ENCODE measurements around the gene PAQR6.
A peak's percentile ranks its signal among the peaks of the same experiment; 100 is the strongest.
"Not testable (repeated sequence)": the region's sequence is repeated elsewhere in the genome, so short reads cannot be mapped to it uniquely, and the experiment has no call there.

The PAQR6 gene

DNA sequence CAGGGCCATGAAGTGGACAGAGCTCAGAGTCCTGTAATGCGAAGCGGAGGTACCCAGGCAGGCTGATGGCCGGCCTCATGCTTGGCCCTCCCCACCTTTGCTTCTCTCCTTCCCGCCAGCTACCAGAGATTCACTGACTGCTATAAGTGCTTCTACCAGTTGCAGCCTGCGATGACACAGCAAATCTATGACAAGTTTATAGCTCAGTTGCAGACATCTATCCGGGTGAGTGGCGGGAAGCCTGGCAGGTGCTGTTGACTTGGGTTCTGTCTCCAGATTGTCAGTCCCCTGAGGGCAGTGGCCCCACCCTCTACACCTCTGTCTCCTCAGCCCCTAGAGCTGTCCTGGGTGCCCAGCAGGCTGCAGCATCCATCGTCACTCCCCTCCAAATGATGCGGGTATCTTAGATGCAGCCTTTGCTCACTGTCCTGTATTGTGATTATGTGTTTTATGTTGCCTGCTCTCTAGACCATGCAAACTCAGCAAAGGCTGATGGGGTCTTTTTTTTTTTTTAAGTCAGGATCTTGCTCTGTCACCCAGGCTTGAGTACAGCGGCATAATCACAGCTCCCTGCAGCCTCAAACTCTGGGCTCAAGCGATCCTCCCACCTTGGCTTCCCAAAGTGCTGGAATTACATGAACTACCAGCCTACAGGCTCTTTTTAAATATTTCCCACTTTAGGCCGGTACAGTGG lies 15.5 kb downstream of the PAQR6 start:
- no peak for DNase-seq (ENCODE audit: low read depth in 4 of 4, low spot score in 1 of 4)

DNA sequence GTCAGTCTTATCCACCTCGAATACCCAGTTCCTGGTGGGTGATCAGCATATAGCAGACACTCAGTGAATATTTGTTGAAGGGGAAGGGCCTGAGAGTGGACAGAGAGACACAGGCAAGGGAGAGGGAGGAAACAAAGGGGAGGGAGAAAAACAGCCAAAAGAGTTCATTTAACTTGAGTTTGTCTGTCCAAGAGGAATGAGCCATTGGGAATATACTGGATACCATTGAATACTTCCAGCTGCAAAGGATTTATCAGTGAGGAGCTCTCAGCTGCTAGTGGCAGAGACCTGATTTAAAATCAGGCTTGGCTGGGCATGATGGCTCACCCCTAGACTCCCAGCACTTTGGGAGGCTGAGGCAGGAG lies 17.4 kb downstream of the PAQR6 start:
- DNase-seq (ENCODE audit: low read depth in 4 of 4, low spot score in 1 of 4): no peak

DNA sequence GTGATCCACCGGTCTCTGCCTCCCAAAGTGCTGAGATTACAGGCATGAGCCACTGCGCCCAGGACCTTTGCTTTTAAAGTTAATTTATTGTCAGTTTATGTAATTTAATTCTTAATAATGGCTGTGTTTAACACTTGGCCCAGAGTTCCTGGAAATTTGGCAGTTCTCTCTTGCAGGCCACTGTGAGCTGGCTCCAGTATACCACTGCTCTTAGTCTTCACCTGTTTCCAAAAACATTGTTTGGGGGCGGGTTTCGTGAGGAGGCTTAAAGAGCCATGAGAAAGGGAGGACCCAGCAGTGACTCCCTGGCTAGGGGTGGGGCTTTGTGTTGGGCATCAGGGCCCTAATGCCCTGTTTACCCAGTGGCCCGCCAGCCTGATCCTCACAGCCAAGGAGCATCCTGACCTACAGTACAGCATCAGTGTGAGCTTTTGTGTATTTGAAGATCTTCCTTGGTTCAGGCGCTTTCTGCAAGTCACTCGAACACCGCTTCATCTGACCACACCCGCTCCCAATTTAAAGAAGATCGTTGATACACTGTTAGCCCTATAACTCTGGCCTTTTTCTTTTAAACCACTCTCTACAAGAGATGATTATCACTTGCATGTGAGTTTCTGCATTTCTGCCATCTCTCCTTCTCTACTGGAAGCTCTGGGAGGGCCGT lies 17.9 kb downstream of the PAQR6 start:
- DNase-seq (ENCODE audit: low read depth in 4 of 4, low spot score in 1 of 4): no peak

DNA sequence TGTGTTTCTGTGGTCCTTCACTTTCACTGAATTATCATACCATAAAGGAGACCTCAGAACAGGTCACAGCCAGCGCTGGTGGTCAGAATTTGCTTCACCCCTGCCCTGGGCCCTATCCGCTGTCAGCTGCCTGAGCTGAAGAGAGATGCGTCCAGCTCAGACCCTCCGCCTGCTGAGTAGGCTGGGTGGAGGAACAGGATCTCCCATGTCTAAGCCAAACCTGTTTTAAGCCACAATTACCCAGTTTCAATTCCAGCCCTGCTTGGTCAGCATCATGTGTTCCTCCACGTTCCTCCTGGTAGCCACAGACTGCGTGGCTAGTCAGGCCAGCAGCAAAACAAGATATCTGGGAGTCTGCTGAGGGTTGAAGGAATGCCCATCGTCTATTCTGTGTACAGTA lies 19.4 kb downstream of the PAQR6 start:
- no peak for DNase-seq (ENCODE audit: low read depth in 4 of 4, low spot score in 1 of 4)

DNA sequence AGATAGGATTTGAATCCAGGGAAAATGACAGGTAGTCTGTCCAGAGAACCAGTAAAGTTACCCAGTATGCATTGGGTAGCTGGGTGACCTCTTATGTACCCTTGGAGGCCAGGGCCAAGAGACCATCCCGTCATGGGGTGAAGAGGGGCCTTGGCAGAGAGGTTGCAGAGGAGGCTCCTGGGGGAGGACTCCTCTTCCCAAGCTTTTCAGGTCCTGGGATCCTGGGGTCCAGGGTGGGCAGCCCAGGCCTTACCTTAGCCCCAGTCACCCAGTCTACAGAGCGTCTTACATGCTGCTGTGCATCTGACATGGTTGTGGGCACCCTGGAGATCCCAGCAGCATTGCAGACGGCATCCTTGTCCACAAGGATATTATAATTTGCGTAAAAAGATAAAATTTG lies 21.1 kb downstream of the PAQR6 start:
- DNase-seq (ENCODE audit: low read depth in 4 of 4, low spot score in 1 of 4): no peak

DNA sequence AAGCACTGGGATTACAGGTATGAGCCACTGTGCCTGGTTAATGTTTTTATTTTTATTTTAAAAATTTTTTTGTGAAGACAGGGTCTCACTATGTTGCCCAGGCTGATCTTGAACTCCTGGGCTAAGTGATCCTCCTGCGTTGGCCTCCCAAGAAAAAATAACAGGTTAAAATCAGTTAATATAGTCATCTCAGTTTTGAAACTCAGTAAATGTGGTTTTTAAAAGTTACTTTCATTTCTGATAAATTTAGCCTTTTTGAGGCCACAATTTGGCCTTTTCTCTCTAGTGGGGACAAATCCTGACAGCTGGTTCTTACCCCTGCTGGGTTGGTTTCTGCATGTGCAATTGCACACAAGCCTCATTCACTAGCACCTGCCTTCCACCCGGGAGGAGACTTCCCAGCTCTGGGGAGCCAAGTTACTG lies 21.7 kb downstream of the PAQR6 start:
- no peak for DNase-seq (ENCODE audit: low read depth in 4 of 4, low spot score in 1 of 4)

DNA sequence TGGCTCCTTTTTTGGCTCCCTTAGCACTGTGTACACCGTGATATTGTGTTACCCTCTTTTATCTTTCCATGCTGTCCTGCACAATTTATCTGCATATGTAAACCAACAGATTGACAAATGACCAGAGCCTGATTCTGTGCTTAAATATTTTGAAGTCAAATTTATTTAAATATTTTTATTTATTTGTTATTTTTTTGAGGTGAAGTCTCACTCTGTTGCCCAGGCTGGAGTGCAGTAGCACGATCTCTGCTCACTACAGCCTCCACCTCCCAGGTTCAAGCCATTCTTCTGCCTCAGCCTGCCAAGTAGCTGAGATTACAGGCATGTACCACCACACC lies 22.2 kb downstream of the PAQR6 start:
- no peak for DNase-seq (ENCODE audit: low read depth in 4 of 4, low spot score in 1 of 4)

DNA sequence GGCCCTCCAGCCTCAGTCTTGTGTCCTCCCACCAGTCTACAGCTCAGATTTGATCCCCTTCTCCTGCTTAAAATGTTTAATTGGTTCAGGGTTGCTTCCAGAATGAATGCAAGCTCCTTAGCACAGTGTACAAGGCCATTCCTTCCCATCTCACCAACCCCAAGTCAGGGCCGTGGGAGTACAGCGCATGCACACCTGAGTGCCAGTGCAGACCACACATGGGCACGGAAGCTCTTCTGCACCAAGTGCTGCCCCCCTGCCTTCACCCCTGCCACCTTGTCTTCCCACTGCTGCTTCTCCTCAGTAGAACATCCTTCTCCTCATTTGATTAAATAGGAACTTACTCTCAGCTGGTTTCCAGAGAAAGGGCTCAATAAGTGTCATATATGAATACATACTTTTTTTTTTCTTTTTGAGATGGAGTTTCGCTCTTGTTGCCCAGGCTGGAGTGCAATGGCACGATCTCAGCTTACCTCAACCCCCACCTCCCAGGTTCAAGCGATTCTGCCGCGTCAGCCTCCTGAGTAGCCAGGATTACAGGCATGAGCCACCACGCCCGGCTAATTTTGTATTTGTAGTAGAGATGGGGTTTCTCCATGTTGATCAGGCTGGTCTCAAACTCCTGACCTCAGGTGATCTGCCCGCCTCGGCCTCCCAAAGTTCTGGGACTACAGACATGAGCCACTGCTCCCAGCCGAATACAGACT lies 25.7 kb downstream of the PAQR6 start:
- no peak for DNase-seq (ENCODE audit: low read depth in 4 of 4, low spot score in 1 of 4)

DNA sequence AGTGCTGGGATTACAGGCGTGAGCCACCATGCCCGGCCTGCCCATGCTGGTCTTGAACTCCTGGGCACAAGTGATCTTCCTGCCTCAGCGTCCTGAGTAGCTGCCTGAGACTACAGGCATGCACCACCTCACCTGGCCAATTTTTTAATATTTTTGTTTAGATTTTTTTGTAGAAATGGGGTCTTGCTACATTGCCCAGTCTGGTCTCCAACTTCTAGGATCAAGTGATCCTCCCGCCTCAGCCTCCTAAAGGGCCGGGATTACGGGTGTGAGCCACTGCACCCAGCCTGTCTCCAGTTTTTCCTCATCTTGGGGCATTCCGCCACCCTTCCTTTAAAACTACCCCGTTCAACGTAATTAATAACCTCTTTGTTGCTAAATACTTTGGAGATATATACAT lies 27.6 kb downstream of the PAQR6 start:
- DNase-seq (ENCODE audit: low read depth in 4 of 4, low spot score in 1 of 4): no peak

DNA sequence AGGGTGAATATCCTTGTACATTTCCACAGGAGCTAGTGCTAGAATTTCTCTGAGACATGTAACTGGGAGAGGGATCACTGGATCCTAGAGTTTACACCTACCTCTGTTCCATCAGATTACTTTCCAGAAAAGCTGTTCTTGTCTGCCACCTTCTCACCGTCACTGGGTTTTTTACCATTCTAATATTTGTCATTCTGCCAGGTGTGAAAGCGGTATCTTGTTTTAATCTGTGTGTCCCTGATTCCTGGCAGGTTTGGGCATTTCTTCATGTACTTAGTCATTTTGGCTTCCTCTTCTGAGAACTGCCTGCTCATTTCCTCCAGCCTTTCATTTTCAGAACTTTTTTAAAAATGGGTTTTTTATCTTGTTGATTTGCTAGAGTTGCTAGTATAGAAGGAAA lies 30.0 kb downstream of the PAQR6 start:
- no peak for DNase-seq (ENCODE audit: low read depth in 4 of 4, low spot score in 1 of 4)

DNA sequence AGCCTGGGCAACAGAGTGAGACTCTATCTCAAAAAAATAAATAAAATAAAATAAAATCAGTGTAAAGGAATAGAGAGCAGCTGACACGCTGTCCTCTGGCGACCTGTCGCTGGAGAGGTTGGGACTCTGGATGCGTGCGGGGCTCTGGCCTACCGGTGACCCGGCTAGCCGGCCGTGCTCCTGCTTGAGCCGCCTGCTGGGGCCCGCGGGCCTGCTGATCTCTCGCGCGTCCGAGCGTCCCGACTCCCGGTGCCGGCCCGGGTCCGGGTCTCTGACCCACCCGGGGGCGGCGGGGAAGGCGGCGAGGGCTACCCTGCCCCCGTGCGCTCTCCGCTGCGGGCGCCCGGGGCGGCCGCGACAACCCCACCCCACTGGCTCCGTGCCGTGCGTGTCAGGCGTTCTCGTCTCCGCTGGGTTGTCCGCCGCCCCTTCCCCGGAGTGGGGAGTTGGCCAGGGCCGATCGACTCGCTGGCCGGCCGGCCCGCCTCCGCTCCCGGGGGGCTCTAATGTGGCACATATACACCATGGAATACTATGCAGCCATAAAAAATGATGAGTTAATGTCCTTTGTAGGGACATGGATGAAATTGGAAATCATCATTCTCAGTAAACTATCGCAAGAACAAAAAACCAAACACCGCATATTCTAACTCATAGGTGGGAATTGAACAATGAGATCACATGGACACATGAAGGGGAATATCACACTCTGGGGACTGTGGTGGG lies 31.3 kb downstream of the PAQR6 start:
- not testable (repeated sequence) for DNase-seq (ENCODE audit: low read depth in 4 of 4, low spot score in 1 of 4)

DNA sequence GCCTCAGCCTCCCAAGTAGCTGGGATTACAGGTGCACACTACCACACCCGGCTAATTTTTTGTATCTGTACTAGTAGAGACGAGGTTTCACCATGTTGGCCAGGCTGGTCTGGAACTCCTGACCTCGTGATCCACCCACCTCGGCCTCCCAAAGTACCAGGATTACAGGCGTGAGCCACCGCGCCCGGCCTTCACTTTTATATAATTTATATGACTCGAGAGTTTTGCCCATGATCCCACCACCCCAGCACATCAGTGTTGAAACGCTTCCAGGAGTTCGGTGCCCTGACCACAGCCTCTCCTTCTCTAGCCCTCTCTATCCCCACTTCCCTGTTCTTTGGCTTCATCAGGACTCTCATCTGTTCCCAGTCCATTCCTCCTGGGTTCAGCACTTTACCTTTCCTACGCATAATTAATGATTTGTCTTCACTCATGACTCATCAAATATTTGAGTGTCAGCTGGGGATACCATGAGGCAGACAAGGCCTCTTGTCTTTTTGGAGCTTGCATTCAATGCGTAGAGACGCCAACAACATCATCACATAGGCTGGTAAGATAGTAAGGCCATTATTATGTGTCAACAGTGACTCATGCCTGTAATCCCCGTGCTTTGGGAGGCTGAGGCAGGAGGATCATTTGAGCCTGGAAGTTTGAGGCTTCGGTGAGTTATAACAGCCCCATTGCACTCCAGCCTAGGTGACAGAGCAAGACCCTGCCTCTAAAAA lies 33.7 kb downstream of the PAQR6 start:
- peak in 1 of 4 experiments; percentile 30 for DNase-seq (ENCODE audit: low read depth in 4 of 4, low spot score in 1 of 4)

DNA sequence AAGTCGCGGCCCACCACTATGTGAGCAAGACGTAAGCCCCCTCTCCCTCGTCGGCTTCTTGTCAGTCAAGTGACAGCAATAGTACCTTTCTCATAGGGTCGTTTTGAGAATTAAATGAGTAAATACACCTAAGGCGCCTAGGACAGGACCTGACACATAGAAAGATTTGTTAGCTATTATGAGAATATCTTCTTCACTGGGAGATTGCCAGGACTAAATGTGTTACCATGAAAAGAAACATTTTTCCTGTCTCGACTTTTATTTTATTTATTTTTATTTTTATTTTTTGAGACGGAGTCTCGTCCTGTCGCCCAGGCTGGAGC lies 34.3 kb downstream of the PAQR6 start:
- DNase-seq (ENCODE audit: low read depth in 4 of 4, low spot score in 1 of 4): no peak

DNA sequence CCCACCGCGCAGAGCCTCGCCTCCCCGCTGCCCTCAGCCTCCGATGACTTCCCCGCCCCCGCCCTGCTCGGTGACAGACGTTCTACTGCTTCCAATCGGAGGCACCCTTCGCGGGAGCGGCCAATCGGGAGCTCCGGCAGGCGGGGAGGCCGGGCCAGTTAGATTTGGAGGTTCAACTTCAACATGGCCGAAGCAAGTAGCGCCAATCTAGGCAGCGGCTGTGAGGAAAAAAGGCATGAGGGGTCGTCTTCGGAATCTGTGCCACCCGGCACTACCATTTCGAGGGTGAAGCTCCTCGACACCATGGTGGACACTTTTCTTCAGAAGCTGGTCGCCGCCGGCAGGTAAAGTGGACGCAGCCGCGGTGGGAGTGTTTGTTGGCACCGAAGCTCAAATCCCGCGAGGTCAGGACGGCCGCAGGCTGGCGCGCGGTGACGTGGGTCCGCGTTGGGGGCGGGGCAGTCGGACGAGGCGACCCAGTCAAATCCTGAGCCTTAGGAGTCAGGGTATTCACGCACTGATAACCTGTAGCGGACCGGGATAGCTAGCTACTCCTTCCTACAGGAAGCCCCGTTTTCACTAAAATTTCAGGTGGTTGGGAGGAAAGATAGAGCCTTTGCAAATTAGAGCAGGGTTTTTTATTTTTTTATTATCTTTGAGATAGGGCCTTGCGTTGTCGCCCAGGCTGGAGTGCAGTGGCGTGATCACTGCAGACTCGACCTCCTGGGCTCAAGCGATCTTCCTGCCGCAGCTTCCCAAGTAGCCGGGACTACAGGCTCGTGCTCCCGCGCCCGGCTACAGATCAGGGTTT lies 34.8 kb downstream of the PAQR6 start, which contains the start of gene PMF1:
TSS of gene PMF1 (plus strand) at position 175 of the 811 bp plus-strand sequence. CDS start at position 184, 9 bp downstream.
- peak; percentile 87 to 98 (median 94) for DNase-seq (ENCODE audit: low read depth in 4 of 4, low spot score in 1 of 4)

DNA sequence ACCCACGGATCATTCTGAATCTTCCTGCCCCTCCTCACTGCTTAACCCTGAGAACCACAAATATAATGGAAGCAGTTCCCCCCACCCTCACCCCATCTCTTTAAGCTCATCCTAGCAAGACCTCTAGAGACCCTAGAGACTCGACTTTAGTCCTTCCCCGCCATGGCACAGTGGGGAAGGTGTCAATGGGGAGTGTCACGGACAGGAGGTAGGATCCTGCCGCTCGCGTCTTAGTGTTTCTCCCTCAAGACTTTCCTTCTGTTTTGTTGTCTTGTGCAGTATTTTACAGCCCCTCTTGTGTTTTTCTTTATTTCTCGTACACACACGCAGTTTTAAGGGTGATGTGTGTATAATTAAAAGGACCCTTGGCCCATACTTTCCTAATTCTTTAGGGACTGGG lies 35.7 kb downstream of the PAQR6 start:
- no peak for DNase-seq (ENCODE audit: low read depth in 4 of 4, low spot score in 1 of 4)

DNA sequence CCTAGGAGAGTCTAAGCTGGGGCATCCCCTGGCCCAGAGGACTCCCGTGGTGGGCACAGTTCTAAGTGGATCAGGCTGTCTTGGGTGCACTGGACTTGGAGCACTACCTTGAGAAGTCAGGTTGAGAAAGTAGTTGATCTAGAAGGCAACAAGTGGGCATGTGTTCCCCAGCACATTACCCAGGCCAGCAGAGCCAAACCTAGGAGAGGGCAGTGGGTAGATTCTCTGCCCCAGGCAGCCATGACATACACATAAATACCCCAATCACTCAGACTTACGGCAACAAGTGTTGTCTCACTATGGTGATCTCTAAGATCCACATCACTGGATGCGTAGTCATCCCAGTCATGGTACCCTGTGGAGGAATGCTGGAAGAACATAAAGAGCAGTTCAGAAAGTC lies 36.6 kb downstream of the PAQR6 start:
- DNase-seq (ENCODE audit: low read depth in 4 of 4, low spot score in 1 of 4): no peak

DNA sequence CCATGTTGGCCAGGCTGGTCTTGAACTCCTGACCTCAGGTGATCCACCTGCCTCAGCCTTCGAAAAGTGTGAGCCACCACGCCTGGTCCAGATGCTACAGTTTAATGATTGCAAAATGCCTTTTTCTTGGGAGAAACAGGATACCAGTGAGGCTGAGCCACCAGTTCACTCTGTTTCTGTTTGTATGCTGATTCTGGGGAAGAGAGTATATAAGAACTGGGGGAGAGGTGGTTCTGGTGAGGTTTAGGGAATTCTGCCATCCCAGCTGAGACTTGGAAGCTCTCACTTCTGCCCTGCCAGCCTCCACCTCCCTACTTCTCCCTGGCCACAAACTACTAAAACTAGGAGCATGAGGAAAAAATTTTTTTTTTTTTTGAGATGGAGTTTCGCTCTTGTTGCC lies 43.2 kb downstream of the PAQR6 start:
- DNase-seq (ENCODE audit: low read depth in 4 of 4, low spot score in 1 of 4): no peak

DNA sequence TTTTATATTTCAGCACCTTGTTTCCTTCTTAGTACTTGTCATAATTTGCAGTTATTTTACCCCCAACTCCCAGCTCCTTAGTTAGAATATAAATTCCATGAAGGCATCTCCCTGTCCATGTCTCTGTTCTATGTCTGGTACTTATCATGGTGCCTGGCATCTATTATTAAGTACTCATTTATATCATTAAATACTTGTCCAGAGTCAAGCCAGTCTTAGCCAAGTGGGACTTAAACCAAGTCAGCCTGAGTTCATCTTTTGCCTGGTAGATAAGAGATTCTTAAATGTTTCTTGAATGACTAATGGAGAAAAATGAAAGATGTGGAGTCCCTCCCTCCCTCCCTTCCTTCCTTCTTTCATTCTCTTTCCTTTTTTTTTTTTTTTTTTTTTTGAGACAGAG lies 44.5 kb downstream of the PAQR6 start:
- DNase-seq (ENCODE audit: low read depth in 4 of 4, low spot score in 1 of 4): no peak

DNA sequence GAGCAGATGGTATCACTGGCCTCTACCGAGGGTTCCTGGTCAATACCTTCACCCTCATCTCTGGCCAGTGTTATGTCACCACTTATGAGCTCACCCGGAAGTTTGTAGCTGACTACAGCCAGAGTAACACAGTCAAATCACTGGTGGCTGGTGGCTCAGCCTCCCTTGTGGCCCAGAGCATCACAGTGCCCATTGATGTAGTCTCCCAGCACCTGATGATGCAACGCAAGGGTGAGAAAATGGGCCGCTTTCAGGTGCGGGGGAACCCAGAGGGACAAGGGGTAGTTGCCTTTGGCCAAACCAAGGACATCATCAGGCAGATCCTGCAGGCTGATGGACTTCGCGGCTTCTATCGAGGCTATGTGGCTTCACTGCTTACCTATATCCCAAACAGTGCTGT lies 47.8 kb downstream of the PAQR6 start:
- DNase-seq (ENCODE audit: low read depth in 4 of 4, low spot score in 1 of 4): no peak

DNA sequence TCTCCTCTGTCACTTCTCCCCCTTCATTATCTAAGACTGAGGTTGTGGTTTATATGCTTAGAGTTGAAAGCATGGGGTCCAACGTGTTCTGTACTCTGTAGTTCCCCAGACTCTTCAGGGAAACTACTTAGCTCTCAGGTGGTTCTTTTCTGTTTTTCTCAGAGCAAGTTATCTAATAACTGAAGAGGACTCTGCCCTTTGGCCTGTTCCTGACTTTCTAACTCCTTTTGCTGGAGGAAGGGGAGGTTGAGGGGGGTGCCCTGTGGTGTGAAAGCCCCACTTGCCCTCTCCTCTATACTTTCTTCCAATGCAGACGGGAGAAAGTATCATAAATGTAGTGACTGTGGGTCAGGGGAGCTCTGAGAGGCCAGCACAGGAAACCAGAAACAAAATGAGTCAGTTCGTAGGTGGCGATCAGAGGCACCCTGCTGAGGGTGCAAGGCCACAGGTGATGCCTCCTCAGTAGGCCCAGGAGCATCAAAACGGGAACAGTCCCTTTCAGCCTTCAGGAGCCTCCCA lies 49.0 kb downstream of the PAQR6 start:
- DNase-seq (ENCODE audit: low read depth in 4 of 4, low spot score in 1 of 4): peak in 1 of 4 experiments; percentile 34
